HEK293 (cell line): ENCODE results near the gene KCNQ2.

Experiments
- YY1 ChIP-seq: fragments of 450-650 bp; formaldehyde crosslinking; IDR thresholded peaks from 2 replicates; pipeline ENCODE4 v1.5.1; 2018; ENCODE audit warnings: missing biosample characterization, missing genetic modification characterization
- ZNF350 ChIP-seq: fragments of 450-650 bp; formaldehyde crosslinking; IDR thresholded peaks from 2 replicates; pipeline ENCODE4 v1.5.0; 2017; ENCODE audit warnings: missing biosample characterization, mild to moderate bottlenecking, missing genetic modification characterization
- ZNF37A ChIP-seq: fragments of 450-650 bp; IDR thresholded peaks from 2 replicates; pipeline ENCODE4 v1.5.1; 2018; ENCODE audit warnings: missing biosample characterization, missing genetic modification characterization
- ZNF510 ChIP-seq: fragments of 450-650 bp; formaldehyde crosslinking; IDR thresholded peaks from 2 replicates; pipeline ENCODE4 v1.5.1; 2018; ENCODE audit warnings: mild to moderate bottlenecking, missing genetic modification characterization, missing biosample characterization; ENCODE audit not compliant: insufficient replicate concordance
- ZNF664 ChIP-seq: fragments of 450-650 bp; formaldehyde crosslinking; IDR thresholded peaks from 2 replicates; pipeline ENCODE4 v1.5.1; 2016; ENCODE audit warnings: missing biosample characterization, missing genetic modification characterization
- ZSCAN18 ChIP-seq: fragments of 450-650 bp; formaldehyde crosslinking; IDR thresholded peaks from 2 replicates; pipeline ENCODE4 v1.5.1; 2016; ENCODE audit warnings: missing biosample characterization, missing genetic modification characterization
- TF ChIP-seq, protein P1 (sequence below): fragments of 450-650 bp; formaldehyde crosslinking; conservative IDR thresholded peaks from 2 replicates; pipeline ENCODE4 v1.5.1; 2016; ENCODE audit warnings: low read depth, missing biosample characterization, missing genetic modification characterization
- TF ChIP-seq, protein P2 (sequence below): fragments of 450-650 bp; formaldehyde crosslinking; IDR thresholded peaks from 2 replicates; pipeline ENCODE4 v1.5.1; 2016; ENCODE audit warnings: missing biosample characterization, missing genetic modification characterization
- TF ChIP-seq, protein P3 (sequence below): fragments of 450-650 bp; formaldehyde crosslinking; IDR thresholded peaks from 2 replicates; pipeline ENCODE4 v1.5.1; 2016; ENCODE audit warnings: missing biosample characterization, missing genetic modification characterization

DNA sequence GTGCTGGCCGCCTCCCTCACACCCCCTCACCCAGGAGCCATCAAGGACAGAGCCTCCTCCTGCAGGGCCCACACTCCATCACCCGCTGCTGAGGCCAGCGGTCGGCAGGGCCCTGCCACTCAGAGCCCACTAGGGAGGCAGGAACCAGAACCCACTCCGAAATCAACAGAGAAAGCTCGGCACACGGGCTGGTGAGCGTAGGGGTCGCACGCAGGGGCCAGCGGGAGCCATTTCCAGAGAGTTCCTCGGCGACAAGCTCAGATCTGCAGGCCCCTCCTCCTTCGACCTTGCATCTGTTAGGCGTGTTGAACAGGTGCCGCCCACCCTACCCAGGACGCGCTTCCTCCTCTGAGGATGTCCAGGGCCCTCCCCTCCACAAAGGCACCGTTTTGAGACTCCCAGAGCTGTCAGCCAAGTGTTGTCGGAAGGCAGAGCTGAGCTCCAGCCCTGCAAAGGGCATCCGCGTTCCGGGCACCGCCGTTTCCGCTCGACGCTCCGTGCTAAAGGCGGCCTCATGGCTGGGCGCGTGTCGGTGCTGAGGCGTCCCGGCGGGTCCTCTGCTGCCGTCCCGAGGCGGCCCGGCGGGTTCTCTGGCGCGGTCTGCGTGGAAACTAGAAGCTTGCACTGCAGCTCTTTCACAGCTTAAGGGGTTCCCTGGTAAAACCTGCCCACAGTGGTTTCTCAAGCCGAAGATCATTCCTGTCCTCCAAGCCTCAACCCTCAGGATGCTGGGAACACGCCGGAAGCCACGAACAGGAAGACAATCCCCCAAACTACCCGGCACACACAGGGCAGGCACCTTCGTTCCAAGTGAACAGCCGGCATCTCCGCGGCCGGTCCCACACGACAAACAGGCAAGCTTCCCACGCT lies 6.8 kb downstream of the KCNQ2 start:
- TF ChIP-seq, protein P1, sequence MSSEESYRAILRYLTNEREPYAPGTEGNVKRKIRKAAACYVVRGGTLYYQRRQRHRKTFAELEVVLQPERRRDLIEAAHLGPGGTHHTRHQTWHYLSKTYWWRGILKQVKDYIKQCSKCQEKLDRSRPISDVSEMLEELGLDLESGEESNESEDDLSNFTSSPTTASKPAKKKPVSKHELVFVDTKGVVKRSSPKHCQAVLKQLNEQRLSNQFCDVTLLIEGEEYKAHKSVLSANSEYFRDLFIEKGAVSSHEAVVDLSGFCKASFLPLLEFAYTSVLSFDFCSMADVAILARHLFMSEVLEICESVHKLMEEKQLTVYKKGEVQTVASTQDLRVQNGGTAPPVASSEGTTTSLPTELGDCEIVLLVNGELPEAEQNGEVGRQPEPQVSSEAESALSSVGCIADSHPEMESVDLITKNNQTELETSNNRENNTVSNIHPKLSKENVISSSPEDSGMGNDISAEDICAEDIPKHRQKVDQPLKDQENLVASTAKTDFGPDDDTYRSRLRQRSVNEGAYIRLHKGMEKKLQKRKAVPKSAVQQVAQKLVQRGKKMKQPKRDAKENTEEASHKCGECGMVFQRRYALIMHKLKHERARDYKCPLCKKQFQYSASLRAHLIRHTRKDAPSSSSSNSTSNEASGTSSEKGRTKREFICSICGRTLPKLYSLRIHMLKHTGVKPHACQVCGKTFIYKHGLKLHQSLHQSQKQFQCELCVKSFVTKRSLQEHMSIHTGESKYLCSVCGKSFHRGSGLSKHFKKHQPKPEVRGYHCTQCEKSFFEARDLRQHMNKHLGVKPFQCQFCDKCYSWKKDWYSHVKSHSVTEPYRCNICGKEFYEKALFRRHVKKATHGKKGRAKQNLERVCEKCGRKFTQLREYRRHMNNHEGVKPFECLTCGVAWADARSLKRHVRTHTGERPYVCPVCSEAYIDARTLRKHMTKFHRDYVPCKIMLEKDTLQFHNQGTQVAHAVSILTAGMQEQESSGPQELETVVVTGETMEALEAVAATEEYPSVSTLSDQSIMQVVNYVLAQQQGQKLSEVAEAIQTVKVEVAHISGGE (tag by site-specific recombination), result no peak
- TF ChIP-seq, protein P2, sequence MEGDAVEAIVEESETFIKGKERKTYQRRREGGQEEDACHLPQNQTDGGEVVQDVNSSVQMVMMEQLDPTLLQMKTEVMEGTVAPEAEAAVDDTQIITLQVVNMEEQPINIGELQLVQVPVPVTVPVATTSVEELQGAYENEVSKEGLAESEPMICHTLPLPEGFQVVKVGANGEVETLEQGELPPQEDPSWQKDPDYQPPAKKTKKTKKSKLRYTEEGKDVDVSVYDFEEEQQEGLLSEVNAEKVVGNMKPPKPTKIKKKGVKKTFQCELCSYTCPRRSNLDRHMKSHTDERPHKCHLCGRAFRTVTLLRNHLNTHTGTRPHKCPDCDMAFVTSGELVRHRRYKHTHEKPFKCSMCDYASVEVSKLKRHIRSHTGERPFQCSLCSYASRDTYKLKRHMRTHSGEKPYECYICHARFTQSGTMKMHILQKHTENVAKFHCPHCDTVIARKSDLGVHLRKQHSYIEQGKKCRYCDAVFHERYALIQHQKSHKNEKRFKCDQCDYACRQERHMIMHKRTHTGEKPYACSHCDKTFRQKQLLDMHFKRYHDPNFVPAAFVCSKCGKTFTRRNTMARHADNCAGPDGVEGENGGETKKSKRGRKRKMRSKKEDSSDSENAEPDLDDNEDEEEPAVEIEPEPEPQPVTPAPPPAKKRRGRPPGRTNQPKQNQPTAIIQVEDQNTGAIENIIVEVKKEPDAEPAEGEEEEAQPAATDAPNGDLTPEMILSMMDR (tag by site-specific recombination), result no peak
- TF ChIP-seq ZNF664 (tag by site-specific recombination), result no peak
- TF ChIP-seq ZNF510, result no peak
- no peak for TF ChIP-seq YY1 (tag by site-specific recombination)
- TF ChIP-seq ZSCAN18 (tag by site-specific recombination), result no peak
- TF ChIP-seq, protein P3, sequence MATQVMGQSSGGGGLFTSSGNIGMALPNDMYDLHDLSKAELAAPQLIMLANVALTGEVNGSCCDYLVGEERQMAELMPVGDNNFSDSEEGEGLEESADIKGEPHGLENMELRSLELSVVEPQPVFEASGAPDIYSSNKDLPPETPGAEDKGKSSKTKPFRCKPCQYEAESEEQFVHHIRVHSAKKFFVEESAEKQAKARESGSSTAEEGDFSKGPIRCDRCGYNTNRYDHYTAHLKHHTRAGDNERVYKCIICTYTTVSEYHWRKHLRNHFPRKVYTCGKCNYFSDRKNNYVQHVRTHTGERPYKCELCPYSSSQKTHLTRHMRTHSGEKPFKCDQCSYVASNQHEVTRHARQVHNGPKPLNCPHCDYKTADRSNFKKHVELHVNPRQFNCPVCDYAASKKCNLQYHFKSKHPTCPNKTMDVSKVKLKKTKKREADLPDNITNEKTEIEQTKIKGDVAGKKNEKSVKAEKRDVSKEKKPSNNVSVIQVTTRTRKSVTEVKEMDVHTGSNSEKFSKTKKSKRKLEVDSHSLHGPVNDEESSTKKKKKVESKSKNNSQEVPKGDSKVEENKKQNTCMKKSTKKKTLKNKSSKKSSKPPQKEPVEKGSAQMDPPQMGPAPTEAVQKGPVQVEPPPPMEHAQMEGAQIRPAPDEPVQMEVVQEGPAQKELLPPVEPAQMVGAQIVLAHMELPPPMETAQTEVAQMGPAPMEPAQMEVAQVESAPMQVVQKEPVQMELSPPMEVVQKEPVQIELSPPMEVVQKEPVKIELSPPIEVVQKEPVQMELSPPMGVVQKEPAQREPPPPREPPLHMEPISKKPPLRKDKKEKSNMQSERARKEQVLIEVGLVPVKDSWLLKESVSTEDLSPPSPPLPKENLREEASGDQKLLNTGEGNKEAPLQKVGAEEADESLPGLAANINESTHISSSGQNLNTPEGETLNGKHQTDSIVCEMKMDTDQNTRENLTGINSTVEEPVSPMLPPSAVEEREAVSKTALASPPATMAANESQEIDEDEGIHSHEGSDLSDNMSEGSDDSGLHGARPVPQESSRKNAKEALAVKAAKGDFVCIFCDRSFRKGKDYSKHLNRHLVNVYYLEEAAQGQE (tag by site-specific recombination), result no peak
- no peak for TF ChIP-seq ZNF350 (tag by site-specific recombination)
- TF ChIP-seq ZNF37A, result no peak
